Esophagus squamous epithelium (tissue), 4 donors: ENCODE measurements around the gene FAM174B.

Experiments used
- POLR2A ChIP-seq, 4 donors: fragments of 450-650 bp; IDR thresholded peaks; one replicate each; pipeline ENCODE4 v1.6.1; 2017; ENCODE audit warnings: antibody characterized with exemption in 4 of 4, mild to moderate bottlenecking in 4 of 4, moderate library complexity in 3 of 4
- TF ChIP-seq, protein P1 (sequence below), 6 experiments: fragments of 450-650 bp in 4 of 6; fragments of 200-600 bp in 2 of 6; sonication (generic) in 2 of 6; IDR thresholded peaks; one replicate each; pipeline ENCODE4 v1.5.1; 2016 to 2019; ENCODE audit warnings: antibody characterized with exemption in 6 of 6, mild to moderate bottlenecking in 4 of 6, moderate library complexity in 4 of 6

DNA sequence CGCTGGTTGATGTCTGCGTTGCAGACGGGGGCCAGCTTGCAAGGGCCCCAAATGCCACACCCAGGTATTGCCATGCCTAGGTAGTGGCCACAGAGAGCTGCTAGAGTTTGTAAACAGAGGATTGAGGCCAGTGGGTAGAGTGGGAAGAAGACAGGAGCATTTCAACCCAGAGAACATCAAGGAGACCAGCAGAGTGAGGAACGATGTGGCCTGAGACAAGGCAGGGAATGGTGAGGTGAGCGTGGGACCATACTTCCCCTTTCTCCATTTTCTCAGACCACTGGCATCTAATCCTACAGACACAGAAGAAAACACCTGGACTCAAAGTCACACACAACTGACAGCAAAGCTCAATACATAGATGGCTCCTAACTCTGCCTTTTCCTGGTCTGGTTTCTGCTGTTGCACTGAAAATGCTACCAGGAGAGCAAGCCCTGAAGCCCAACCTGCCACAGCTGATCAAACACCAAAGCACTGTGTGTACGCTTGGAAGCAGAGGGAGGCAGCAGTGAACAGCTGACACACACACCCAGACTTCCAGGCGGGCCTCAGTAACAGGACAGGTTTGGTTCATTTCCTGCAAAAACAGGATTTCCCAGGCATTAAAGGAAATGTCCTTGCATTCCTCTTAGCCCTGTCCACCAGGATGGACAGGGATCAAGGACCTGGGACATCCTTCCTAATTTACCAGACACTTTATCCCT lies 1.6 kb downstream of the FAM174B start:
- TF ChIP-seq, protein P1, sequence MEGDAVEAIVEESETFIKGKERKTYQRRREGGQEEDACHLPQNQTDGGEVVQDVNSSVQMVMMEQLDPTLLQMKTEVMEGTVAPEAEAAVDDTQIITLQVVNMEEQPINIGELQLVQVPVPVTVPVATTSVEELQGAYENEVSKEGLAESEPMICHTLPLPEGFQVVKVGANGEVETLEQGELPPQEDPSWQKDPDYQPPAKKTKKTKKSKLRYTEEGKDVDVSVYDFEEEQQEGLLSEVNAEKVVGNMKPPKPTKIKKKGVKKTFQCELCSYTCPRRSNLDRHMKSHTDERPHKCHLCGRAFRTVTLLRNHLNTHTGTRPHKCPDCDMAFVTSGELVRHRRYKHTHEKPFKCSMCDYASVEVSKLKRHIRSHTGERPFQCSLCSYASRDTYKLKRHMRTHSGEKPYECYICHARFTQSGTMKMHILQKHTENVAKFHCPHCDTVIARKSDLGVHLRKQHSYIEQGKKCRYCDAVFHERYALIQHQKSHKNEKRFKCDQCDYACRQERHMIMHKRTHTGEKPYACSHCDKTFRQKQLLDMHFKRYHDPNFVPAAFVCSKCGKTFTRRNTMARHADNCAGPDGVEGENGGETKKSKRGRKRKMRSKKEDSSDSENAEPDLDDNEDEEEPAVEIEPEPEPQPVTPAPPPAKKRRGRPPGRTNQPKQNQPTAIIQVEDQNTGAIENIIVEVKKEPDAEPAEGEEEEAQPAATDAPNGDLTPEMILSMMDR (IDR thresholded peaks at IDR 0.05), result no peak
- no peak for TF ChIP-seq POLR2A (IDR thresholded peaks at IDR 0.05)
